ENCODE measurements around the gene DNAI4. TPM values are rescaled to one million over a fixed set of nuclear protein-coding genes. Genes with fewer than 3 reads are reported as not detected.

The DNAI4 gene
- total and polyA plus RNA-seq, 9 of the 15 experiments (the other 6 are each of a cell fraction or from before 2014, with no cell fraction given): 0.57 to 4.8 (median 2.6) TPM; not detected in 1

- no peak overlapping the region for H3K9ac ChIP-seq (ENCODE audit: insufficient read depth in 1 of 2, low read depth in 2 of 2, low read length in 2 of 2)
- H3K36me3 ChIP-seq (ENCODE audit: control insufficient read depth, insufficient read depth, low read length): no peaks in the 10 kb centered on the region
- no peak overlapping the region for H3K4me3 ChIP-seq
- no peak for ATAC-seq
- H3K27me3 ChIP-seq (ENCODE audit: control insufficient read depth in 2 of 2, insufficient read depth in 2 of 2, low read length in 2 of 2): no peaks in the 10 kb centered on the region
- no peaks in the 10 kb centered on the region; a peak in 1 of 5 replicates for H3K4me1 ChIP-seq (replicated peaks in 1 of 2; ENCODE audit: control insufficient read depth in 2 of 2, insufficient read depth in 2 of 2, low read length in 2 of 2)
- 80% methylated on average over 1 of the region's 1 CpG for WGBS (ENCODE audit: insufficient coverage, low coverage, missing lambda C conversion rate)
- FAIRE-seq: no peak
- H3K9me3 ChIP-seq (replicated peaks; ENCODE audit: control insufficient read depth, insufficient read depth, low read depth, low read length): no peaks in the 10 kb centered on the region; the same call in 1 of the 2 replicates
- H2AFZ ChIP-seq (ENCODE audit: low read depth, low read length): peak overlapping the region; percentile 44
- in situ Hi-C loops (cut with MboI) (no loop called here), intact Hi-C loops (cut with micrococcal nuclease) (no loop called here)
- H3K4me2 ChIP-seq (ENCODE audit: insufficient read depth, low read length): no peak overlapping the region
- no TSS peak for BruUV-seq (replicated peaks)
- CTCF ChIA-PET (ENCODE audit: low intra/inter-chr PET ratio): no interaction called here
- TF ChIP-seq STAG1 (CRISPR knock-in tag; IDR thresholded peaks at IDR 0.05; ENCODE audit: borderline replicate concordance) (no peak), RAD51 (IDR thresholded peaks at IDR 0.05; ENCODE audit: borderline replicate concordance, low read depth) (peak; percentile 59; the same call in 1 of the 2 replicates), TFE3 (CRISPR knock-in tag; IDR thresholded peaks at IDR 0.05) (peak; percentile 65; the same call in 1 of the 2 replicates), SETDB1 (IDR thresholded peaks at IDR 0.05; ENCODE audit: low read length) (no peak), HDGF (IDR thresholded peaks at IDR 0.05) (no peak), HDAC2 (IDR thresholded peaks at IDR 0.05) (no peak), USF2 (CRISPR knock-in tag; IDR thresholded peaks at IDR 0.05) (peak; percentile 29; the same call in 1 of the 2 replicates), IRF9 (tag; IDR thresholded peaks at IDR 0.05) (no peak)
- peak in 3 of 4 experiments; percentile 19 to 57 (median 53) for DNase-seq (ENCODE audit: extremely low read depth in 1 of 4, low spot score in 3 of 4)
- no peaks in the 10 kb centered on the region for H3K9me1 ChIP-seq (ENCODE audit: control insufficient read depth, insufficient read depth, low read length)
- POLR2A ChIA-PET: interaction anchor here (0.6 kb wide), 1 partner anchor 13 kb away, joined by 3 read pairs; no protein-coding TSS in a partner anchor
- no peak overlapping the region for H3K27ac ChIP-seq (ENCODE audit: extremely low read depth, low read depth, low read length)
- H4K20me1 ChIP-seq (replicated peaks; ENCODE audit: control insufficient read depth, insufficient read depth, low read length): no peaks in the 10 kb centered on the region
- no peaks in the 10 kb centered on the region for H3K79me2 ChIP-seq (ENCODE audit: control insufficient read depth, insufficient read depth, low read length)
Measured at GRCh38 chr1:66889030-66889429, 35.6 kb downstream of the DNAI4 start.
